GM12878 (cell line): ENCODE results near the gene SOX30. TPM values are rescaled to one million over a fixed set of nuclear protein-coding genes. Genes with fewer than 3 reads are reported as not detected.
A peak's percentile ranks its signal among the peaks of the same experiment; 100 is the strongest.

Source experiments
- ATF7 ChIP-seq: fragments of 450-650 bp; IDR thresholded peaks from 2 replicates; pipeline ENCODE4 v1.6.1; 2016; ENCODE audit warnings: low read depth, mild to moderate bottlenecking
- BCL11A ChIP-seq: IDR thresholded peaks from 2 replicates; pipeline ENCODE4 v1.6.1; 2011; ENCODE audit warnings: low read depth, low read length
- BHLHE40 ChIP-seq, 2 experiments: fragments of 450-650 bp in 1 of 2; IDR thresholded peaks; 2 replicates each; pipeline ENCODE4 v1.6.1; 2011 to 2017; ENCODE audit warnings: low read depth in 2 of 2, borderline replicate concordance in 1 of 2, improper control_type of control experiment in 1 of 2, low read length in 1 of 2, mild to moderate bottlenecking in 1 of 2
- BMI1 ChIP-seq: fragments of 450-650 bp; IDR thresholded peaks from 2 replicates; pipeline ENCODE4 v1.6.1; 2016; ENCODE audit warnings: mild to moderate bottlenecking, moderate library complexity, borderline replicate concordance
- CBX5 ChIP-seq: sonication (generic); IDR thresholded peaks from 2 replicates; pipeline ENCODE4 v1.6.1; 2016; ENCODE audit warnings: low read depth, moderate library complexity, mild to moderate bottlenecking, inconsistent platforms
- CREM ChIP-seq: IDR thresholded peaks from 2 replicates; pipeline ENCODE4 v1.6.1; 2014; ENCODE audit warnings: antibody characterized with exemption, low read depth
- DPF2 ChIP-seq: fragments of 450-650 bp; IDR thresholded peaks from 2 replicates; pipeline ENCODE4 v1.6.1; 2017; ENCODE audit warnings: mild to moderate bottlenecking
- EED ChIP-seq: sonication (generic); IDR thresholded peaks from 2 replicates; pipeline ENCODE4 v1.6.1; 2016; ENCODE audit warnings: antibody characterized with exemption, low read depth
- ELK1 ChIP-seq: IDR thresholded peaks from 2 replicates; pipeline ENCODE4 v1.6.1; 2012; ENCODE audit warnings: low read depth, low read length, improper control_type of control experiment
- EP300 ChIP-seq, 2 experiments: fragments of 150-350 bp in 1 of 2; IDR thresholded peaks; 2 replicates each; pipeline ENCODE4 v1.6.1; 2011 to 2012; ENCODE audit warnings: low read depth in 2 of 2, low read length in 2 of 2, borderline replicate concordance in 1 of 2, improper control_type of control experiment in 1 of 2, inconsistent platforms in 1 of 2; ENCODE audit not compliant: control insufficient read depth in 1 of 2
- ESRRA ChIP-seq: IDR thresholded peaks from 2 replicates; pipeline ENCODE4 v1.6.1; 2012; ENCODE audit warnings: mild to moderate bottlenecking, low read length, improper control_type of control experiment
- ETV6 ChIP-seq, 2 experiments: fragments of 450-650 bp in 1 of 2; IDR thresholded peaks in 1 of 2; conservative IDR thresholded peaks in 1 of 2; 2 replicates each; pipeline ENCODE4 v1.6.1; 2014; ENCODE audit warnings: antibody characterized with exemption in 1 of 2, borderline replicate concordance in 1 of 2, low read depth in 1 of 2, mild to moderate bottlenecking in 1 of 2, moderate library complexity in 1 of 2
- FOXM1 ChIP-seq: IDR thresholded peaks from 2 replicates; pipeline ENCODE4 v1.6.1; 2012; ENCODE audit warnings: low read depth, mild to moderate bottlenecking, inconsistent platforms, low read length, moderate library complexity
- HDAC2 ChIP-seq: fragments of 200-600 bp; sonication (generic); IDR thresholded peaks from 2 replicates; pipeline ENCODE4 v1.6.1; 2017
- HDGF ChIP-seq: fragments of 450-650 bp; IDR thresholded peaks from 2 replicates; pipeline ENCODE4 v1.6.1; 2016; ENCODE audit warnings: antibody characterized with exemption
- IKZF1 ChIP-seq: fragments of 450-650 bp; conservative IDR thresholded peaks from 2 replicates; pipeline ENCODE4 v1.6.1; 2017; ENCODE audit warnings: antibody characterized with exemption, mild to moderate bottlenecking
- IRF4 ChIP-seq: IDR thresholded peaks from 2 replicates; pipeline ENCODE4 v1.6.1; 2011; ENCODE audit warnings: low read depth, low read length
- JUND ChIP-seq: IDR thresholded peaks from 2 replicates; pipeline ENCODE4 v1.6.1; 2012; ENCODE audit warnings: low read depth, mild to moderate bottlenecking, low read length, improper control_type of control experiment, moderate library complexity
- MTA2 ChIP-seq: fragments of 450-650 bp; IDR thresholded peaks from 2 replicates; pipeline ENCODE4 v1.6.1; 2016; ENCODE audit warnings: low read depth, mild to moderate bottlenecking, moderate library complexity
- NBN ChIP-seq: fragments of 450-650 bp; IDR thresholded peaks from 2 replicates; pipeline ENCODE4 v1.6.1; 2016
- NFIC ChIP-seq: IDR thresholded peaks from 2 replicates; pipeline ENCODE4 v1.6.1; 2012; ENCODE audit warnings: low read depth, mild to moderate bottlenecking, inconsistent platforms, low read length, moderate library complexity
- PAX5 ChIP-seq: IDR thresholded peaks from 2 replicates; pipeline ENCODE4 v1.6.1; 2011; ENCODE audit warnings: low read depth, low read length, borderline replicate concordance
- RAD21 ChIP-seq: IDR thresholded peaks from 2 replicates; pipeline ENCODE4 v1.6.1; 2011; ENCODE audit warnings: mild to moderate bottlenecking, low read depth, low read length, moderate library complexity; ENCODE audit not compliant: insufficient read depth
- RUNX3 ChIP-seq: IDR thresholded peaks from 2 replicates; pipeline ENCODE4 v1.6.1; 2012; ENCODE audit warnings: low read length, inconsistent platforms
- SKIL ChIP-seq: fragments of 450-650 bp; IDR thresholded peaks from 2 replicates; pipeline ENCODE4 v1.6.1; 2017; ENCODE audit warnings: mild to moderate bottlenecking, low read depth, inconsistent platforms; ENCODE audit not compliant: poor library complexity, severe bottlenecking
- SREBF2 ChIP-seq: IDR thresholded peaks from 2 replicates; pipeline ENCODE4 v1.6.1; 2012; ENCODE audit warnings: mild to moderate bottlenecking, low read length
- SRF ChIP-seq, 2 experiments: IDR thresholded peaks; 2 replicates each; pipeline ENCODE4 v1.6.1; 2011; ENCODE audit warnings: low read depth in 2 of 2, low read length in 2 of 2, mild to moderate bottlenecking in 1 of 2, moderate library complexity in 1 of 2
- TCF12 ChIP-seq: IDR thresholded peaks from 2 replicates; pipeline ENCODE4 v1.6.1; 2011; ENCODE audit warnings: low read depth, mild to moderate bottlenecking, low read length
- ZBED1 ChIP-seq: IDR thresholded peaks from 2 replicates; pipeline ENCODE4 v1.6.1; 2016; ENCODE audit warnings: borderline replicate concordance
- polyA plus RNA-seq, 11 experiments: library from polyadenylated mRNA; depleted of rRNA in 4 of 11; unstranded in 6 of 11; stranded (reverse) in 5 of 11; fragments of >200 nt; fragmentation: Nextera tagmentation in 4 of 11; fragmentation: Illumina TruSeq in 1 of 11; extraction: Ambion mirVana in 4 of 11; extraction: Trizol in 1 of 11; gene quantifications; 1 replicate in 1 of 11; 2 replicates in 10 of 11; pipeline versions ENCODE4 v1.2.1 to v1.2.3, GENCODE V29; 2011 to 2016; ENCODE audit warnings: inconsistent platforms in 2 of 11, missing spikeins in 2 of 11, low read depth in 1 of 11
- total RNA-seq, 4 experiments: library from RNA; depleted of rRNA in 3 of 4; stranded (reverse); fragments of >200 nt in 3 of 4; fragmentation: Illumina TruSeq in 1 of 4; extraction: Trizol in 1 of 4; gene quantifications; 2 replicates each; pipeline versions ENCODE4 v1.2.1 to v1.2.3, GENCODE V29; 2013 to 2021
- TF ChIP-seq, protein P1 (sequence below): IDR thresholded peaks from 2 replicates; pipeline ENCODE4 v1.6.1; 2011; ENCODE audit warnings: borderline replicate concordance, low read depth, mild to moderate bottlenecking, moderate library complexity, mixed read lengths, low read length; ENCODE audit not compliant: insufficient read depth; ENCODE audit errors: extremely low read length

The SOX30 gene
- total and polyA plus RNA-seq, 10 of the 15 experiments (the other 5 are each of a cell fraction or from before 2014, with no cell fraction given), result 0.06 to 0.32 (median 0.10) TPM; not detected in 2

DNA sequence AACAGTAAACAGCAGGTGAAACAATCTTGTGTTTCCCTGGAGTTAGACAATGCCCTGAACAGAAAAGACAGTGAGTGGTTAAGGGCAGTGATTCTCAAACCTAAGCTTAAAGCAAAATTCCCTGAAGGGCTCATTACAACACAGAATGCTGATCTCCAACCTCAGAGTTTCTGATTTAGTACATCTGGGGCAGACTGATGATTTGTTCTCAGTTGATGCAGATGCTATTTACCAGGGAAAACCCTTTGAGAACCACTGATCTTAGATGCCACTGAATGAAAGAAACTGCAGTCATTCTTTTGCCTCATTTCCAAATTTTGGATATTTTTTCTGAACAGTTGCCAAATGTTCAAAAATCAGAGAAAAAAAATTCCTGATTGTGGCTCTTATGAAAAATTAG lies 58.0 kb downstream of the SOX30 start (continued):
- TF ChIP-seq BMI1 (no peak), SREBF2 (no peak), IRF4 (peak; percentile 38; the same call in 1 of the 2 replicates), ZBED1 (0 out of 2 replicates have a peak, but pooled peaks have one; percentile 27), SRF (IDR thresholded peaks at IDR 0.05; ENCODE audit: low read depth in 2 of 2, low read length in 2 of 2) (no peak), ATF7 (peak; percentile 22; the same call in 1 of the 2 replicates), RAD21 (no peak), ELK1 (no peak), IKZF1 (peak; percentile 59), ESRRA (no peak), MTA2 (peak; percentile 79), CBX5 (0 out of 2 replicates have a peak, but pooled peaks have one; percentile 23), EP300 (IDR thresholded peaks at IDR 0.05; ENCODE audit: borderline replicate concordance in 1 of 2, control insufficient read depth in 1 of 2, low read depth in 2 of 2, low read length in 2 of 2) (0 out of 4 replicates have a peak, but pooled peaks of 1 of the 2 experiments have one; percentile 36), JUND (no peak), PAX5 (0 out of 2 replicates have a peak, but pooled peaks have one; percentile 25), BHLHE40 (IDR thresholded peaks at IDR 0.05; ENCODE audit: borderline replicate concordance in 1 of 2, low read depth in 2 of 2, low read length in 1 of 2) (peak in 1 of 2 experiments; percentile 4; a peak in 1 of 4 replicates), CREM (peak; percentile 42; the same call in 1 of the 2 replicates), FOXM1 (peak; percentile 16; the same call in 1 of the 2 replicates), HDAC2 (no peak), ETV6 (conservative IDR thresholded peaks at IDR 0.05 in 1 of 2, IDR thresholded peaks at IDR 0.05 in 1 of 2; ENCODE audit: borderline replicate concordance in 1 of 2, low read depth in 1 of 2) (peak in 1 of 2 experiments; percentile 53; a peak in 1 of 4 replicates), NFIC (peak; percentile 73; the same call in 1 of the 2 replicates), DPF2 (0 out of 2 replicates have a peak, but pooled peaks have one; percentile 29), BCL11A (peak; percentile 82), TCF12 (0 out of 2 replicates have a peak, but pooled peaks have one; percentile 39), NBN (no peak), EED (peak; percentile 70; the same call in 1 of the 2 replicates), RUNX3 (peak; percentile 84), HDGF (no peak), SKIL (peak; percentile 64)
- TF ChIP-seq, protein P1, sequence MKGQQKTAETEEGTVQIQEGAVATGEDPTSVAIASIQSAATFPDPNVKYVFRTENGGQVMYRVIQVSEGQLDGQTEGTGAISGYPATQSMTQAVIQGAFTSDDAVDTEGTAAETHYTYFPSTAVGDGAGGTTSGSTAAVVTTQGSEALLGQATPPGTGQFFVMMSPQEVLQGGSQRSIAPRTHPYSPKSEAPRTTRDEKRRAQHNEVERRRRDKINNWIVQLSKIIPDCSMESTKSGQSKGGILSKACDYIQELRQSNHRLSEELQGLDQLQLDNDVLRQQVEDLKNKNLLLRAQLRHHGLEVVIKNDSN, result no peak
